K562 (cell line): ENCODE results near the gene CKM. TPM values are rescaled to one million over a fixed set of nuclear protein-coding genes. Genes with fewer than 3 reads are reported as not detected.

Experiments
- ATAC-seq: fragments of 200-7000 bp; cut with Tn5 transposase; 3 replicates; pipeline ENCODE4 v1.9.1; 2020; ENCODE audit warnings: moderate library complexity
- BruUV-seq: library from RNA; stranded (reverse); fragments of 400-500 nt; replicated peaks from 2 replicates; lab custom pipeline; 2021; lab: Mats Ljungman, UMichigan
- CTCF ChIA-PET: fragments of 300-600 bp; formaldehyde crosslinking; extraction: SDS; loops from one replicate; lab custom pipeline; 2021; ENCODE audit warnings: low intra/inter-chr PET ratio; lab: Yijun Ruan, JAX
- POLR2A ChIA-PET: fragments of 300-600, 350-650 bp; sonication (Branson Sonifier 250); formaldehyde crosslinking; extraction: SDS; loops from one replicate; lab custom pipeline; 2021; ENCODE audit warnings: antibody characterized with exemption, inconsistent platforms; lab: Yijun Ruan, JAX
- DNase-seq, 4 experiments: peaks; one replicate each; pipeline versions ENCODE4 v3.0.0 to v3.0.0-alpha.2; 2011 to 2018; ENCODE audit warnings: low spot score in 3 of 4, mixed read lengths in 3 of 4; ENCODE audit errors: extremely low read depth in 1 of 4
- FAIRE-seq: peaks from 2 replicates; lab custom pipeline; 2011; peaks lifted over from hg19 to GRCh38; lab: Jason Lieb, UNC
- H2AFZ ChIP-seq: 2 replicates; pipeline ENCODE4 v1.6.0; 2011; ENCODE audit warnings: low read depth, low read length, control low read depth, inconsistent platforms
- H3K27ac ChIP-seq: fragments of 200-600 bp; 3 replicates; pipeline ENCODE4 v1.8.0; 2011; ENCODE audit warnings: low read depth, mild to moderate bottlenecking, control low read depth, inconsistent platforms, low read length, moderate library complexity, mixed read lengths; ENCODE audit errors: extremely low read depth
- H3K27me3 ChIP-seq, 2 experiments: fragments of 300-600 bp in 1 of 2; 2 replicates in 1 of 2; 3 replicates in 1 of 2; pipeline versions ENCODE4 v1.6.0 to v1.8.0; 2011; ENCODE audit warnings: inconsistent platforms in 2 of 2, low read length in 2 of 2, mild to moderate bottlenecking in 1 of 2, mixed read lengths in 1 of 2, moderate library complexity in 1 of 2; ENCODE audit not compliant: control insufficient read depth in 2 of 2, insufficient read depth in 2 of 2
- H3K36me3 ChIP-seq: fragments of 300-600 bp; 3 replicates; pipeline ENCODE4 v1.8.0; 2011; ENCODE audit warnings: mild to moderate bottlenecking, low read length, inconsistent platforms; ENCODE audit not compliant: control insufficient read depth, insufficient read depth
- H3K4me1 ChIP-seq, 2 experiments: fragments of 200-600 bp in 1 of 2; replicated peaks in 1 of 2; 2 replicates in 1 of 2; 3 replicates in 1 of 2; pipeline versions ENCODE4 v1.5.1 to v1.8.0; 2011; ENCODE audit warnings: inconsistent platforms in 2 of 2, low read length in 2 of 2, mild to moderate bottlenecking in 1 of 2, mixed read lengths in 1 of 2, moderate library complexity in 1 of 2; ENCODE audit not compliant: control insufficient read depth in 2 of 2, insufficient read depth in 2 of 2
- H3K4me2 ChIP-seq: 2 replicates; pipeline ENCODE4 v1.6.1; 2011; ENCODE audit warnings: low read length, control low read depth, inconsistent platforms, mixed read lengths; ENCODE audit not compliant: insufficient read depth
- H3K4me3 ChIP-seq: fragments of 200-600 bp; sonication (generic), shearing (Covaris generic); 2 replicates; pipeline ENCODE4 v1.5.1; 2016; ENCODE audit warnings: control low read depth, inconsistent platforms
- H3K79me2 ChIP-seq: fragments of 200-600 bp; 3 replicates; pipeline ENCODE4 v1.8.0; 2011; ENCODE audit warnings: low read length, inconsistent platforms; ENCODE audit not compliant: control insufficient read depth, insufficient read depth
- H3K9ac ChIP-seq, 2 experiments: 2 replicates each; pipeline versions ENCODE4 v1.6.0 to v1.6.1; 2011; ENCODE audit warnings: low read depth in 2 of 2, low read length in 2 of 2, control low read depth in 1 of 2, inconsistent platforms in 1 of 2, mild to moderate bottlenecking in 1 of 2, mixed read lengths in 1 of 2; ENCODE audit not compliant: insufficient read depth in 1 of 2
- H3K9me1 ChIP-seq: one replicate; pipeline ENCODE4 v1.6.0; 2011; ENCODE audit warnings: inconsistent platforms, mild to moderate bottlenecking, low read length, moderate library complexity; ENCODE audit not compliant: control insufficient read depth, insufficient read depth
- H3K9me3 ChIP-seq: replicated peaks from 2 replicates; pipeline ENCODE4 v1.5.1; 2011; ENCODE audit warnings: low read depth, low read length, inconsistent platforms; ENCODE audit not compliant: control insufficient read depth, insufficient read depth
- H4K20me1 ChIP-seq: replicated peaks from 2 replicates; pipeline ENCODE4 v1.6.1; 2011; ENCODE audit warnings: low read length, inconsistent platforms, mixed read lengths; ENCODE audit not compliant: control insufficient read depth, insufficient read depth
- BHLHE40 ChIP-seq: IDR thresholded peaks from 2 replicates; pipeline ENCODE4 v1.6.1; 2011; ENCODE audit warnings: low read length, improper control_type of control experiment
- BMI1 ChIP-seq: fragments of 150-350 bp; IDR thresholded peaks from 2 replicates; pipeline ENCODE4 v1.6.1; 2014; ENCODE audit warnings: low read length
- PCBP1 ChIP-seq: fragments of 200-400 bp; formaldehyde crosslinking; IDR thresholded peaks from 2 replicates; pipeline ENCODE4 v1.6.1; 2018; ENCODE audit warnings: mild to moderate bottlenecking, low read depth, low read length; ENCODE audit not compliant: poor library complexity, severe bottlenecking
- PHB2 ChIP-seq: fragments of 450-650 bp; IDR thresholded peaks from 2 replicates; pipeline ENCODE4 v1.6.1; 2017; ENCODE audit warnings: low read depth
- SRF ChIP-seq, 2 experiments: fragments of 250-450, 450-650 bp in 1 of 2; sonication (Bioruptor Pico) in 1 of 2; sonication (generic) in 1 of 2; formaldehyde crosslinking; IDR thresholded peaks; 2 replicates each; pipeline versions ENCODE4 v1.5.0 to v1.5.1; 2020 to 2022; ENCODE audit warnings: mild to moderate bottlenecking in 1 of 2, missing genetic modification reagents in 1 of 2
- ZFP30 ChIP-seq: fragments of 250-450 bp; sonication (Bioruptor Pico); IDR thresholded peaks from 2 replicates; pipeline ENCODE4 v1.8.0; 2022; ENCODE audit warnings: moderate library complexity, mild to moderate bottlenecking, inconsistent platforms, borderline replicate concordance
- ZNF121 ChIP-seq: sonication (generic); formaldehyde crosslinking; conservative IDR thresholded peaks from 2 replicates; pipeline ENCODE4 v1.8.0; 2022; ENCODE audit warnings: missing genetic modification reagents
- ZNF316 ChIP-seq: fragments of 450-650 bp; IDR thresholded peaks from 2 replicates; pipeline ENCODE4 v1.6.1; 2016
- ZNF644 ChIP-seq: fragments of 200-800 bp; sonication (Bioruptor generic); IDR thresholded peaks from 2 replicates; pipeline ENCODE4 v1.6.1; 2016; ENCODE audit warnings: low read depth, missing genetic modification characterization, missing compliant biosample characterization
- WGBS: fragments of 100-300 bp; shearing (Covaris generic); methylation state at CpG from one replicate; pipeline ENCODE4 v1.1.6; 2016; ENCODE audit warnings: low coverage, mixed read lengths; ENCODE audit not compliant: insufficient coverage; ENCODE audit errors: missing lambda C conversion rate; 5-methylcytosine and 5-hydroxymethylcytosine counted together
- in situ Hi-C: fragments of 300-500 bp; cut with MboI; formaldehyde crosslinking; loops from 4 replicates; pipeline ENCODE4 v1.15.0; 2018; ENCODE audit warnings: inconsistent platforms, mixed read lengths
- intact Hi-C: fragments of 100-400 bp; cut with micrococcal nuclease; formaldehyde crosslinking; loops from 2 replicates; pipeline ENCODE4 v1.14.2; 2022
- polyA plus RNA-seq, 8 experiments: library from polyadenylated mRNA; depleted of rRNA in 4 of 8; stranded (reverse) in 5 of 8; unstranded in 3 of 8; fragments of >200 nt; fragmentation: Nextera tagmentation in 2 of 8; fragmentation: Illumina TruSeq in 1 of 8; extraction: Ambion mirVana in 2 of 8; extraction: Trizol in 1 of 8; gene quantifications; 2 replicates each; pipeline versions ENCODE4 v1.2.1 to v1.2.3, GENCODE V29; 2011 to 2014; ENCODE audit warnings: inconsistent platforms in 1 of 8, missing spikeins in 1 of 8
- total RNA-seq, 7 experiments: library from RNA; depleted of rRNA in 6 of 7; stranded (reverse); fragments of >200 nt in 6 of 7; fragmentation: Illumina TruSeq in 2 of 7; extraction: Trizol in 2 of 7; gene quantifications; 2 replicates each; pipeline versions ENCODE4 v1.2.1 to v1.2.3, GENCODE V29; 2011 to 2021; ENCODE audit warnings: low replicate concordance in 1 of 7

The CKM gene
- total and polyA plus RNA-seq, 9 of the 15 experiments (the other 6 are each of a cell fraction or from before 2014, with no cell fraction given) = 0.06 to 0.17 (median 0.09) TPM; not detected in 4

GRCh38 chr19:45256836-45257235 lies 65.8 kb downstream of the CKM start:
- H3K36me3 ChIP-seq = peaks cover 14% of the 10 kb centered on the region; the same call in 2 of the 3 replicates
- no peak overlapping the region for H3K4me3 ChIP-seq
- H3K79me2 ChIP-seq = peaks cover 36% of the 10 kb centered on the region
- no peaks in the 10 kb centered on the region for H3K9me1 ChIP-seq
- no peak overlapping the region for H3K27ac ChIP-seq
- intact Hi-C loops (no loop called here), in situ Hi-C loops (no loop called here)
- no peak for ATAC-seq
- DNase-seq = no peak
- no peak overlapping the region for H3K9ac ChIP-seq
- CTCF ChIA-PET = no interaction called here
- POLR2A ChIA-PET = no interaction called here
- H4K20me1 ChIP-seq = peaks cover 15% of the 10 kb centered on the region
- WGBS = 90% methylated on average over 4 of the region's 4 CpGs
- H3K4me2 ChIP-seq = no peak overlapping the region
- no peaks in the 10 kb centered on the region for H3K27me3 ChIP-seq
- H3K9me3 ChIP-seq = no peaks in the 10 kb centered on the region
- no peak overlapping the region for H2AFZ ChIP-seq
- no peak for FAIRE-seq
- peaks cover 11 to 37% of the 10 kb centered on the region in 2 experiments for H3K4me1 ChIP-seq
- BruUV-seq = no TSS peak
- TF ChIP-seq BMI1 (no peak), BHLHE40 (no peak), SRF (CRISPR knock-in tag; IDR thresholded peaks at IDR 0.05) (no peak), ZNF121 (CRISPR knock-in tag) (peak; percentile 46), ZNF316 (no peak), ZNF644 (no peak), PCBP1 (no peak), ZFP30 (CRISPR knock-in tag) (no peak), PHB2 (no peak)

Other genes with a start within 250 kb of the CKM start
Only the 7 nearest of the 17 such genes appear.
- gene EXOC3L2, start 77.5 kb downstream of the CKM start, total RNA-seq (2014; rRNA removed) = 12.3 and 13.3 TPM in 2 replicates
- gene EXOC3L2, start 77.5 kb downstream of the CKM start, total RNA-seq (2014; rRNA removed; fragmentation: Illumina TruSeq; extraction: Trizol) = 0.96 and 1.3 TPM in 2 replicates
- 2.0 and 2.1 TPM in 2 replicates for gene EXOC3L2, start 77.5 kb downstream of the CKM start, total RNA-seq (2015; rRNA removed; fragmentation: Illumina TruSeq; extraction: Trizol)
- 15.5 and 19.0 TPM in 2 replicates for gene EXOC3L2, start 77.5 kb downstream of the CKM start, total RNA-seq (2021)
- 3.1 and 6.0 TPM in 2 replicates for gene EXOC3L2, start 77.5 kb downstream of the CKM start, polyA plus RNA-seq (2011; rRNA removed)
- 2.4 and 7.8 TPM in 2 replicates for gene EXOC3L2, start 77.5 kb downstream of the CKM start, polyA plus RNA-seq (2014; fragmentation: Illumina TruSeq; extraction: Trizol)
- gene EXOC3L2, start 77.5 kb downstream of the CKM start, polyA plus RNA-seq (2014; fragmentation: Nextera tagmentation; extraction: Ambion mirVana) = under 1 TPM; 0.31 to 0.34 TPM
- gene EXOC3L2, start 77.5 kb downstream of the CKM start, polyA plus RNA-seq (2014; rRNA removed) = 6.1 and 6.7 TPM in 2 replicates
- 7.9 and 8.6 TPM in 2 replicates for gene MARK4, start 71.6 kb downstream of the CKM start, total RNA-seq (2014; rRNA removed)
- gene MARK4, start 71.6 kb downstream of the CKM start, total RNA-seq (2014; rRNA removed; fragmentation: Illumina TruSeq; extraction: Trizol) = 6.7 and 6.8 TPM in 2 replicates
- gene MARK4, start 71.6 kb downstream of the CKM start, total RNA-seq (2015; rRNA removed; fragmentation: Illumina TruSeq; extraction: Trizol) = 4.2 and 5.2 TPM in 2 replicates
- gene MARK4, start 71.6 kb downstream of the CKM start, total RNA-seq (2021) = 24.8 and 29.4 TPM in 2 replicates
- 9.5 and 11.1 TPM in 2 replicates for gene MARK4, start 71.6 kb downstream of the CKM start, polyA plus RNA-seq (2011; rRNA removed)
- gene MARK4, start 71.6 kb downstream of the CKM start, polyA plus RNA-seq (2014; fragmentation: Illumina TruSeq; extraction: Trizol) = 18.4 and 24.5 TPM in 2 replicates
- under 1 TPM; 0.52 to 0.96 TPM for gene MARK4, start 71.6 kb downstream of the CKM start, polyA plus RNA-seq (2014; fragmentation: Nextera tagmentation; extraction: Ambion mirVana)
- gene MARK4, start 71.6 kb downstream of the CKM start, polyA plus RNA-seq (2014; rRNA removed) = 7.4 and 12.7 TPM in 2 replicates
- 1.2 and 1.3 TPM in 2 replicates for gene KLC3, start 17.9 kb upstream of the CKM start, total RNA-seq (2014; rRNA removed)
- gene KLC3, start 17.9 kb upstream of the CKM start, total RNA-seq (2014; rRNA removed; fragmentation: Illumina TruSeq; extraction: Trizol) = 0.22 TPM in 1 of 2 replicates, not detected in the other
- gene KLC3, start 17.9 kb upstream of the CKM start, total RNA-seq (2015; rRNA removed; fragmentation: Illumina TruSeq; extraction: Trizol) = 0.19 TPM in 1 of 2 replicates, not detected in the other
- 0.56 and 0.71 TPM in 2 replicates for gene KLC3, start 17.9 kb upstream of the CKM start, total RNA-seq (2021)
- 0.60 and 0.95 TPM in 2 replicates for gene KLC3, start 17.9 kb upstream of the CKM start, polyA plus RNA-seq (2011; rRNA removed)
- gene KLC3, start 17.9 kb upstream of the CKM start, polyA plus RNA-seq (2014; fragmentation: Illumina TruSeq; extraction: Trizol) = 0.21 and 0.43 TPM in 2 replicates
- gene KLC3, start 17.9 kb upstream of the CKM start, polyA plus RNA-seq (2014; fragmentation: Nextera tagmentation; extraction: Ambion mirVana) = under 1 TPM in 1 of 2 experiments, not detected in 1; 0.03 TPM
- gene KLC3, start 17.9 kb upstream of the CKM start, polyA plus RNA-seq (2014; rRNA removed) = 0.58 and 0.90 TPM in 2 replicates
- 26.4 and 29.8 TPM in 2 replicates for gene ERCC2, start 47.7 kb upstream of the CKM start, total RNA-seq (2014; rRNA removed)
- gene ERCC2, start 47.7 kb upstream of the CKM start, total RNA-seq (2014; rRNA removed; fragmentation: Illumina TruSeq; extraction: Trizol) = 12.0 and 15.0 TPM in 2 replicates
- 12.9 and 13.9 TPM in 2 replicates for gene ERCC2, start 47.7 kb upstream of the CKM start, total RNA-seq (2015; rRNA removed; fragmentation: Illumina TruSeq; extraction: Trizol)
- gene ERCC2, start 47.7 kb upstream of the CKM start, total RNA-seq (2021) = 55.9 and 57.7 TPM in 2 replicates
- gene ERCC2, start 47.7 kb upstream of the CKM start, polyA plus RNA-seq (2011; rRNA removed) = 23.4 and 52.4 TPM in 2 replicates
- gene ERCC2, start 47.7 kb upstream of the CKM start, polyA plus RNA-seq (2014; fragmentation: Illumina TruSeq; extraction: Trizol) = 28.5 and 32.7 TPM in 2 replicates
- 1 to 10 TPM; 2.2 to 2.4 TPM for gene ERCC2, start 47.7 kb upstream of the CKM start, polyA plus RNA-seq (2014; fragmentation: Nextera tagmentation; extraction: Ambion mirVana)
- 31.1 and 31.6 TPM in 2 replicates for gene ERCC2, start 47.7 kb upstream of the CKM start, polyA plus RNA-seq (2014; rRNA removed)
- gene PPP1R13L, start 82.2 kb upstream of the CKM start, total RNA-seq (2014; rRNA removed) = 2.3 TPM in 2 replicates
- gene PPP1R13L, start 82.2 kb upstream of the CKM start, total RNA-seq (2014; rRNA removed; fragmentation: Illumina TruSeq; extraction: Trizol) = 0.84 and 1.0 TPM in 2 replicates
- gene PPP1R13L, start 82.2 kb upstream of the CKM start, total RNA-seq (2015; rRNA removed; fragmentation: Illumina TruSeq; extraction: Trizol) = 0.83 and 0.94 TPM in 2 replicates
- 4.5 and 6.7 TPM in 2 replicates for gene PPP1R13L, start 82.2 kb upstream of the CKM start, total RNA-seq (2021)
- gene PPP1R13L, start 82.2 kb upstream of the CKM start, polyA plus RNA-seq (2011; rRNA removed) = 2.0 and 6.6 TPM in 2 replicates
- gene PPP1R13L, start 82.2 kb upstream of the CKM start, polyA plus RNA-seq (2014; fragmentation: Illumina TruSeq; extraction: Trizol) = 2.7 and 3.6 TPM in 2 replicates
- under 1 TPM; 0.32 to 0.82 TPM for gene PPP1R13L, start 82.2 kb upstream of the CKM start, polyA plus RNA-seq (2014; fragmentation: Nextera tagmentation; extraction: Ambion mirVana)
- gene PPP1R13L, start 82.2 kb upstream of the CKM start, polyA plus RNA-seq (2014; rRNA removed) = 1.7 and 3.7 TPM in 2 replicates
- gene POLR1G, start 83.8 kb upstream of the CKM start, total RNA-seq (2014; rRNA removed) = 36.6 and 50.6 TPM in 2 replicates
- gene POLR1G, start 83.8 kb upstream of the CKM start, total RNA-seq (2014; rRNA removed; fragmentation: Illumina TruSeq; extraction: Trizol) = 19.7 and 22.7 TPM in 2 replicates
- 50.1 and 51.0 TPM in 2 replicates for gene POLR1G, start 83.8 kb upstream of the CKM start, total RNA-seq (2015; rRNA removed; fragmentation: Illumina TruSeq; extraction: Trizol)
- gene POLR1G, start 83.8 kb upstream of the CKM start, total RNA-seq (2021) = 27.4 and 32.1 TPM in 2 replicates
- gene POLR1G, start 83.8 kb upstream of the CKM start, polyA plus RNA-seq (2011; rRNA removed) = 8.5 and 9.7 TPM in 2 replicates
- gene POLR1G, start 83.8 kb upstream of the CKM start, polyA plus RNA-seq (2014; fragmentation: Illumina TruSeq; extraction: Trizol) = 32.6 and 37.4 TPM in 2 replicates
- 1 to 10 TPM; 3.0 to 6.4 TPM for gene POLR1G, start 83.8 kb upstream of the CKM start, polyA plus RNA-seq (2014; fragmentation: Nextera tagmentation; extraction: Ambion mirVana)
- 29.2 and 31.7 TPM in 2 replicates for gene POLR1G, start 83.8 kb upstream of the CKM start, polyA plus RNA-seq (2014; rRNA removed)
- 87.1 and 89.4 TPM in 2 replicates for gene ERCC1, start 101.0 kb upstream of the CKM start, total RNA-seq (2014; rRNA removed)
- 31.1 and 37.7 TPM in 2 replicates for gene ERCC1, start 101.0 kb upstream of the CKM start, total RNA-seq (2014; rRNA removed; fragmentation: Illumina TruSeq; extraction: Trizol)
- 49.9 and 57.3 TPM in 2 replicates for gene ERCC1, start 101.0 kb upstream of the CKM start, total RNA-seq (2015; rRNA removed; fragmentation: Illumina TruSeq; extraction: Trizol)
- gene ERCC1, start 101.0 kb upstream of the CKM start, total RNA-seq (2021) = 75.1 and 75.5 TPM in 2 replicates
- gene ERCC1, start 101.0 kb upstream of the CKM start, polyA plus RNA-seq (2011; rRNA removed) = 60.0 and 67.5 TPM in 2 replicates
- 70.3 and 86.8 TPM in 2 replicates for gene ERCC1, start 101.0 kb upstream of the CKM start, polyA plus RNA-seq (2014; fragmentation: Illumina TruSeq; extraction: Trizol)
- 10 to 100 TPM in 1 of 2 experiments, 1 to 10 TPM in 1; 9.3 to 17.0 TPM for gene ERCC1, start 101.0 kb upstream of the CKM start, polyA plus RNA-seq (2014; fragmentation: Nextera tagmentation; extraction: Ambion mirVana)
- 92.6 and 95.8 TPM in 2 replicates for gene ERCC1, start 101.0 kb upstream of the CKM start, polyA plus RNA-seq (2014; rRNA removed)